HS-27A (cell line): ENCODE measurements around the gene MAPKBP1.
"Not testable (repeated sequence)": the region's sequence is repeated elsewhere in the genome, so short reads cannot be mapped to it uniquely, and the experiment has no call there.

ENCODE experiments used
- DNase-seq: peaks from one replicate; pipeline ENCODE4 v3.0.0-alpha.2; 2012; ENCODE audit warnings: low read depth, missing footprints

The MAPKBP1 gene

DNA sequence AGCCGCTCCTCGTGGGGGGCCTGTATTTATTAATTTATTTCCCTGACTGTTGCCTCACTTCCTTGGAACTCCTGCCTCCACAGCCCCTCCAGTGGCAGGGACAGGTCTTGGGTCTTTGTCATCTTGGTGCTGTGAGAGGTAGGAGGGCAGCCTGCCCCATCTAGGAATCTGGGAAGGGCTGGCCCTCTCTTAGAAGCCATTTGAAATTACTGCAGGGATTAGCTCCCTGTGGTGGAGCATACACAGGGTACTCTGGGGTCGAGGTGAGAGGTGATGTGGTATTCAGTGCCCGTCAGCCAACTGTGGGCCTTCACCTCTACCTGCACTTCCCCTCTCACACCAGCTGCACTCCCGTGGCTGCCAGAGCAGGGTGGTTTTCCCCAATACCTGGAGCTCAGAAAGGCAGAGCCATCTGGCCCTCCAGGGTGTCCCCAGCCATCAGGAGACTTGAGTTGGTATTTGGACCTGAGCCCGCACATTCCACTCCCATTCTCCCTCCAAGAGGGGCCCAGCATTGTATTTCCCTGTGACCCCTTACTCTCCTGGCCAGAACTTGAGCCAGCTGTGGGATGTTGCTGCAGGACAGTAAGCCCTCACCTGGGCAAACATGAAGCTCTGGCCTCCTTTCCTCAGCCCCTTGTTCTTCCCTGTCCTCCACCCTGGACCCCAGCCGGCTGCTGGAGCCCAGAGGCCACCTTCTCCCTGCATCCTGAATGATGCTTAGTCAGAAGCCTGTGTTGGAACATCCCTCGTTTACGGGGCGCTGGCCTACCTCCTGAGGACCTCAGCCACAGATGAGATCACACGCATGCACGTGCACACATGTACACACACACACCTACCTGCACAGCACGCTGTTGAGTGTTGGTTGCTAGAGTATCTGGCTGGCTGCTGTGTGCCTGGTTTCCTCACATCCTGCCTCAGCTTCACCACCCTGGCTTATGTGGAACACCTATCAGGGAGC, 51.6 kb downstream of the MAPKBP1 start:
- DNase-seq: no peak

DNA sequence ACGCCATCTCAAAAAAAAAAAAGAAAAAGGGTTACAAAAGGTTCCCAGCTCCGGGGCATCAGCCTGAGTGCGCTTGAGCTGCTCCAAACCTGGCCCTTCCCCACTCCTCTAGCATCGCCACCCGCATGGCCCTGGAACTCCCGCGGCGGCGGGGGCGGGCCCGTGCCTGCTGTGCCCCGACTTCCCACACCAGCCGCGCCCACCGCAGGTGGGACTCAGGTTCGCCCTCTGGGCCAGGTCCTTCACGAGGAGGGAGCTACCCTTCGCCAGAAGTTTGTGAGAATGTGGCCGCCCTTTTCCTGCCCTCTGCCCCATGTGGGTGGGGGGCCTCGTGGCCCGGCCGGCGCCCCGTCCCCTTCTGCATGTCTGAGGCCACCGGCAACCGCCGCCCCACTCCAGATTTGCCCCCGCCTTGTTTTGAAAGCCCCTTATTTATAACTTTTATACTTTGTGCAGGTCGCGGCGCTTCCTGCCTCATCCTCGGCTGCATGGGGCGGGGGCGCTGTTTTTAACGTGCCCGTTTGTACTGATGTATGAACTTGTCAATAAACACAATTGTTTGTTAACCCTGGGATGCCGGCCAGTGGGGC, 53.1 kb downstream of the MAPKBP1 start:
- no peak for DNase-seq

DNA sequence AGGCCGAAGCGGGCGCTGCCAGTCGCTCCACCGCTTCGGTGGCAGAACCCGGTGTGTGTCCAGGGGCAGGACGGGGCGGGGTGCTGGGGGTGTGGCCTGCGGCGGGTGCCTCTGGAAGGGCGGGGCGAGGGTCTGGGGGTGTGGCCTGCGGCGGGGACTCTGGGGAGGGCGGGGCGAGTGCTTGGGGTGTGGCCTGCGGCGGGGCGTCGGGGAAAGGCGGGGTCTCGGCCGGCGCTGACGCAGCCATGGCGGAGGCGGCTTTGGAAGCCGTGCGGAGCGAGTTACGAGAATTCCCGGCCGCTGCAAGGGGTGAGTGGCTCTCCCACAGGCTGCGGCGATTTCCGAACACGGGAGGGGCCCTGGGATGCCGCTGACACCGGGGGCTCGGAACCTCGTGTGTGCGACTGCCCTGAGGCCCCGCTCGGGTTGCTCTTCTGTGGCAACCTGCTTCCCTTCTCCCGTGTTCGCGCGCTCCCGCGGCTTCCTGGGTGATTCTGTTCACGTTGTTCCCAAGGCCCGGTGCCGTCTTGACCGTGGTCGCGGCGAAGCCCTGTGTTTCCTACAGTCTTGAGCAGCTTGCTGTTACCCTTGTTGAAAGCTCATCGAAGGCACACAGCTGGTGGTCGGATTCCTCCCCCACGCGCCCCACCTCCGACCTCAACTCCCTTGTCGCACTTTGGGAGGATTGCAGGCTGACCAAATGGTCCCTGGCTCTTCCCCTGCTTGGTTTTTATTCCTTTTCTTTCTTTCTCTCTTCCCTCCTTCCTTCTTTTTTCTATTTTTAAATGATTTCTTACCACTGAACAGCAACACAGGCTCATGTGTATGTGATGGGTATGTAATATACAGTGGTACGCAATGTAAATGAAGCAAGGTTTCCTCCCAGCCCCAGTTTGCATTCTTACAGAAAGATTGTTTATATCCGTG, 53.9 kb downstream of the MAPKBP1 start, which contains the start of gene JMJD7:
Gene JMJD7 (plus strand): TSS at position 213 of the 927 bp plus-strand sequence. CDS start 33 bp downstream, at position 246.
- peak; percentile 51 for DNase-seq

DNA sequence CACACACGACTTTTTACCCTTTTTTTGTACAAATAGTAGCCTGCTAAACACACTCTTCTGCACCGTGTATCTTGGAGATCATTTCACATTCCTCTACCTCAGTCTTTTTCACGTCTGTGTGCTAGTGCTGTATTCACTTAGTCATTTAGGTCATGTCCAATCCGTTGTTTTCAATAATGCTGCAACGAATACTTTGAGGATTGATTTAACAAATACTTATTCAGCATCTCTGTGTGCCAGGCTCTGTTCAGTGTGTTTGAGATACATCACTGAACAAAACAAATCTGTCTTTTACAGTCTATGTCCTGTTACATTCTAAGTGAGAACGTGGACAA, 54.5 kb downstream of the MAPKBP1 start:
- DNase-seq: no peak

DNA sequence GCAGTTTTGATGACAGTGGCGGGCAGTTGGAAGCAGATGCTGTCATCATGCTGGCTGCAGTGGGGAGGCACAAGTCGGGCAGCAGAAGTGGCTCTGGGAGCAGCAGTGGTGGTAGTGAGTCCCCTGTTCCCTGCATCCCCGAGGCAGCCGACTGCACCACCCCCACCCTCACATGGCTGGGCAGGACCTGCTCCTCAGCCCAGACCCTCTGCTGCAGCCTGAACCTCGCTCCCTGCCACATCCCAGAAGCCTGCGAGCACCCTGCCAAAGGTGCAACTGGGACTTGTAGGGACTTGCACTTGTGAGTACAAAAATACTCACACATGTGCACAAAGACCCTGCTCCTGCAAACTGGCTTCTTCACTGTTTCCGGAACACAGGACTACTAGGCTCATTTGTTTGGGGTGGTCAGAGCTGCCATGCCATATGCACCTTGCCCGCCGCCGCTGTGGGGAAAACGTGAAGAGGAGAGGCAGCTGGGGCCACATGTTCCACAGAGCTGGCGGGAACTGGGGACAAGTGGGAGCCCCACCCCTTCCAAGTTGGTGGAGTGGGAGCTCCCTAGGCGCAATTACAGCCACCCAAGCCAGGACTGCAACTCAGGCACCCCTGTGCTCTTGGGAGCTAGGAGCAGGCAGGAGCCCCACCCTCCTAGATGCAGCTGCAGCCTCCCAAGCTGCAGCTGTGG, 55.8 kb downstream of the MAPKBP1 start:
- DNase-seq: no peak

DNA sequence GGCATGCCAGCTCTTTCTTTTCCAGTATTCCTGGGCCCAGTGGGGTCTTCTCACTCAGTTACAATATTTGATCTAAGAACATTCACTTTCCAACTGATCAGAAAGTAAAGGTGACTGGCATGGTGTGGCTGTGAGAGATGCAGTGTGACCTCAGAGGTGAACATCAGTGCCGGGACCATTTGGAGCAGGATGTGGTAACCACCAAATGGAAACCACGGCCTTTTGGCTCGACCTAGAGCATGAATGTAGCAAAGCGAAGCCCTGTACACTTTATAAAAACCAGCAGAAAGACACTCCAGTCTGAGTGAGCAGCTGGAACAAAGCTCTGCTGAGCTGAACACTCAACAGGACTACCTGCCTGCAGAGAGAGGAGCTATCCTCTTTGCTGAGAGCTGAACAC, 57.0 kb downstream of the MAPKBP1 start:
- not testable (repeated sequence) for DNase-seq

DNA sequence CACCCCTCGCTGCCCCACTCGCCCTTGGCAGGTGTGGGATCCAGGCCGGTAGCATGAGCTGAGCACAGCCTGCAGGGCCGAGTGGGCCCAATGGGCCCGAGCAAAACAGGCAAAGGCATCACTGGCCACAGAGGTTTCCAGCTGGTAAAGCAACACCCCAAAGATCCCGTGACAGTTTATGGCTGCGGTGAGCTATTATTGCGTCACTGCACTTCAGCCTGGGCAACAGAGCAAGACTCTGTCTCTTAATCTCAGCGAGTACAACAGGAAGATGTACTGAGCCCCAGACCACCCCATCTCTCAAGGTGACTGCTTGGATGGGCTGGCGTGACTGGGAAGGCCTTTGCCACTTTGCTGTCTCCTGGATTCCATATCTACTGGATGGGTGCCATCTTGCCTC, 57.9 kb downstream of the MAPKBP1 start:
- no peak for DNase-seq

DNA sequence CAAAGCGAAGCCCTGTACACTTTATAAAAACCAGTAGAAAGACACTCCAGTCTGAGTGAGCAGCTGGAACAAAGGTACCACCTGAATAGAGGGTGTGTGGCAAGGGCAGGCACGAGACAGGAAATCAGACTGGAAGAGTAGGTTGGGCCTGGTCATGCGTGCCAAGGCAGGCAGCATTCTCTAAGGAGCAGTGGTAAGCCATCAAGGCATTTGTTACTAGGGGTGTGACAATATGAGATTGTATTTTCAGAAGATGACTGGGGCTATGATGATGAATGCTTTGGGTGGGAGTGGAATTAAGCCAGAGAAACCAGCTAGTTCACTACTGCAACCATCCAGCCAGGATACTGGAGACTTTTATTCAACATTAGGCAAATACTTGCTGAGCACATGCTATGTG, 58.6 kb downstream of the MAPKBP1 start:
- no peak for DNase-seq

DNA sequence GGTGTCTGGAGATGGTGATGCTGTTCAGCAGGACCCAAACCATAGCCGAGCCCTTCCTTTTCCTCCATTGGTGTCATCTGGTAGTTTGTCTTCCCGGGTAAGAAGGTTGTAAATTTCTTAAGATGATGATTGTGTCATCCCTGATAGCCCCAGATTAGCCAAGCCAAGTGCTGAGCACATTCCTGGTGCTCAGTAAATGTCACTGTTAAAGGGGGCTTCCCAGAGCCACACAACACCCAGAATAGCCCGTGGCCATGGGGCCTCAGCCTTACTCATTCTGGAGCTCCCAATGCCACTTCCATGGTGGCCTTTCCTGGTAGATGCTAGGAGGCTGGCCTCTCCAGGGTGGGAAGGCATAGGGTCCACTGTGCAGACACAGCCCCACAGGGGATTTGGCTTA, 59.8 kb downstream of the MAPKBP1 start:
- no peak for DNase-seq

DNA sequence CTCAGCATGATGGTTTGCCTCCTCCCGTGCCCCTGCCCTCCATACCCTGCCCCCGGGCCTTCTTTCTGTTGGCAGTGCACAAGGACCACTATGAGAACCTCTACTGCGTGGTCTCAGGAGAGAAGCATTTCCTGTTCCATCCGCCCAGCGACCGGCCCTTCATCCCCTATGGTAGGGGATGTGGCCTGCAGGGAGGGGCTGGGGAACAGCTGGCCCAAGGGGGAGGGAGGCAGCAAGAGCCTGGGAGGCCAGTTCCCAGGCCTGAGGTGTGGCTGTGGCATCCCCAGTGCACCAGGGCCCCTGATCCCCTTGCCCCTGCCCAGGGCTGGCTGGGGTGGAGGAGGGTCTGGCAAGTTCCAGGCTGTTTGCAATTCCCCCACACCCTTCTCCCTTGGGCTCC, 61.8 kb downstream of the MAPKBP1 start:
- DNase-seq: no peak

DNA sequence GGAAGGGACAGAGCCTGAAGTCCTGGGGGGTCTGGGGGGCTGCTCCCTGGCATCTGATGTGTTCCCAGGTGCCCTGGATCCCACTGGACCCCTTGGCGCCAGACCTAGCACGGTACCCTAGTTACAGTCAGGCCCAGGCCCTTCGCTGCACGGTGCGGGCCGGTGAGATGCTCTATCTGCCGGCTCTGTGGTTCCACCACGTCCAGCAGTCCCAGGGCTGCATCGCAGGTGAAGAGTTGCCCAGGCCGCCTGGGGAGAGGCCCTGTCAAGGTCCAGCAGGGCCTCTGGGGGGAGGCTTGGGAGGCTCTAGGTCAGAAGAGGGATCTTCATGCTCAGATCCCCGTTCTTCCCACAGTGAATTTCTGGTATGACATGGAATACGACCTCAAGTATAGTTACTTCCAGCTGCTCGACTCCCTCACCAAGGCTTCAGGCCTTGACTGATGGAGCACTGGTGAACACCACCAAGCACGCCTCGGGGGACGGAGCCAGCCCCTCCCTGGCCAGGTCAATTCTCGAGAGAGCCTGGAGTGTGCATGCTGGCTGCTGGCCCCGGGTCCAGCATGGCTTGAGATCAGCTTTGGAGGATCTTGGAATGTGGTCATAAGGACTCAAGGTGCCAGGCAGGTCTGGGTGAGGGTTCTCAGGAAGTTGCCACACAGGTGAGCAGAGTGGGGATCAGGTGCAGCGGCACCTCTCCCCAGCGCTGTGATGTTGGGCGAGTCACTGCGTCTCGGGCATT, 62.6 kb downstream of the MAPKBP1 start:
- no peak for DNase-seq

DNA sequence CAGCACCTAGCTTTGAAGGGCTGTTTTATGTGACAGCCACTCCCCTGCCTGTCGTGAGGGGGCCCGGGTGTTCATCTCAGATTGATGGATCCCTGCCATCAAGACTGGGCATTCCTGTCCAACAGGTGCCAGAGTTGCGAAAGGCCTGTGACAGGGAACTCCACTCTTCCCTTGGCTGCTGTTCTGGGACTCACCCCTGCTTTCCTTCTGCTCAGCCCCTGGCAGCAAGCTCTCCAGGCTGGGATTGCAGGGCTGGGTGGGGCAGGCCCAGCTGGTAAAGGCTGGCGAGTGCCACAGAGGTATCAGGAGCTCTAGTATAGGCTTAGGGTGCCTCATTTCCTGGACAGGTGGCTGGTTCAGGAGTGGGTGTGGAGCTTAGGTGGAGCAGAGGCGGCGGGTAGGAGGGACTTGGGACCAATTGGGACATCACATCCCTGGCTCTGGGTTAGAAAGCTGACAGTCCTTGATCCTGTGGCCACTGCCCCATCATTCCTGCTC, 64.2 kb downstream of the MAPKBP1 start, which contains the start of gene PLA2G4B:
Gene PLA2G4B (plus strand): TSS at position 448 of the 498 bp plus-strand sequence. CDS start 67 bp downstream, outside the sequence.
- DNase-seq: no peak

DNA sequence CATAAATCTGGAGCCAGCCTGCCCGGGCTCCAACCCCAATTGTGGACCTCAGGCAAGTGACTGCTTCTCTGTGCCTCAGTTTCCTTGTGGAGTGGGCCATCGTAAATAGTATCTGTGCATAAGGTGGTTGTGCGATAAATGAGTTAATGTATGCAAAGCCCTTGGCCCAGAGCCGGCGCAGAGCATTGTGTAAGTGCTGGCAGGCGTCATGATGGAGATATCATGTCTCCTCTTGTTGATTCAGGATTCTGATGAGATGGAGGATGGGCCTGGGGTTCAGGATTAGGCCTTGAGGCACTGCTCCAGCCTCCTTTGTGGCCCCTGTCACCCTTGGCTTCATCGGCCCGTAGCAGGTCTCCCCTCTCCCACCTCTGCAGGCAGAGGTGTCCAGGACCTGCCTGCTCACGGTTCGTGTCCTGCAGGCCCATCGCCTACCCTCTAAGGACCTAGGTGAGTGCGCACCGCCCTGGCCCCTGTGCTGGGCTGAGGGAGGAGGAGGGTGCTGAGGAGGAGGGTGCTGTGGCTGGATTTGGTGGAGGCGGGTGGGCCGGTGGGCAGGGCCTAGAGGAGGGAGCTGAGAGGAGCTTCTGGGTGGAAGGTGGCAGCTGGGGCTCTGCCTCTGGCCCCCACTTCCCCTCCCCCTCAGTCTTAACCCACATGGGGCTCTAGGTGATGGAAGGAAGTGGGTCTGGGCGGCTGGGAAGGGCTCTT, 65.7 kb downstream of the MAPKBP1 start:
- no peak for DNase-seq

DNA sequence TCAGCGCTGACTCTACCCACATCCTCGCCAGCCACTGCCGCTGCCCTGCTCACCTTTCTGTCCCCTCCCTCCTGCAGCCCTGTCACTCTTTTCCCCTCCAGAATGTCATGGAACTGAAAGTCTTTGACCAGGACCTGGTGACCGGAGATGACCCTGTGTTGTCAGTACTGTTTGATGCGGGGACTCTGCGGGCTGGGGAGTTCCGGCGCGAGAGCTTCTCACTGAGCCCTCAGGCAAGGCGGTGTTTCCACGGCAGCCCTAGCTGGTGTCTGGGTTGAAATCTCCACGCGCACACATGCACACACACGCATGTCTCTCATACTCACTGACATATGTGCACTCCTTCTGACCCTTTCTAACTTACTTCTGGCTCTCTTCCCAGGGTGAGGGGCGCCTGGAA, 66.4 kb downstream of the MAPKBP1 start:
- no peak for DNase-seq

DNA sequence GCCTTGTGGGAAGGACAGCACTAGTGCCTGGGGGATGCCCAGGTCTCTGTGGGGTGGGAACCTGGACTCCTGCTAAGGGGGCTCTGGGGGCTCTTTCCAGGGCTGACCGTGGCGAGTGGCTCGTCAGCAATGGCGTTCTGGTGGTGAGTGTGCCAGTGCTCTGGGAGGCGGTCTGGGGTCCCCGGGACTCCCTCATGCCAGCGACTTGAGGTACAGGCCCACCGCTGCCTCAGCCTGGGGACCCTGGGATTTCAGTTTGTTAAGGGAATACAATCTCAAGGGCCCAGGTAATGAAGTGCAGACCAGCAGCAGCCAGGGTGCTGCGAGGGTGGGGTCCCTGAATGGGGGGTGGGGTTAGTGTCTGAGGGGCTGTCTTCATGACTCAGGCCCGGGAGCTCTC, 66.8 kb downstream of the MAPKBP1 start:
- no peak for DNase-seq

DNA sequence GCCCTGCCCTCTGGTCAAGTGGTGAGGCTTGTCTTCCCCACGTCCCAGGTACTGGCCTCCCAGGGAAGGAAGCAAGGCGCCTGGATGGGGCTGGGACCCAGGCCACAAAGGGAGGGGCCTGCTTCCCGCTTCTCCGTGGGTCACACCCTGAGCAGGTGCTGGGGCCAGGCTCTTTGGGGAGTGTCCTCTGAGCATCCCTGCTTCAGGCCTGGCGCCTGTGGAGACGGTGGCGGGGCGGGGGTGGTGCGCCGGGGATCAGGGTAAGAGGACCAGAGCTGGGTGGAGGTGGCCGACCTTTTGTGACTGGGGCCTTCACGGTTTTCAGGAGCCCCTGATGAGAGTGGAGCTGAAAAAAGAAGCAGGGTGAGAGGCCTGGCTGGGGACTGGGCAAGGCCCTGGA, 67.9 kb downstream of the MAPKBP1 start:
- no peak for DNase-seq

DNA sequence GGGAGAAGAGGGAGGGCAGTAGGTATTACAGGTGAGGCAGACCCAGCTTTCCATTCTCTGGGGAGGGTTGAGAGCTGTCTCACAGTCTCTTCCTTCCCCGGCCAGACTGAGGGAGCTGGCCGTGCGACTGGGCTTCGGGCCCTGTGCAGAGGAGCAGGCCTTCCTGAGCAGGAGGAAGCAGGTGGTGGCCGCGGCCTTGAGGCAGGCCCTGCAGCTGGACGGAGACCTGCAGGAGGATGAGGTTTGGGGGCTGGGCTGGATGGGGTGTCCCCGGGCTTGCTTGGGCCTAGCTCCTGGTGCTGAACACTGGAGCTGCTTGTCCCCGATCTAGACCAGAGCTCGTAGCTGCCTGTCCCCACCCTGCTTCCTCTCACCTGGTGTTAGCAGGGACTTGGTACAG, 69.3 kb downstream of the MAPKBP1 start:
- DNase-seq: no peak

DNA sequence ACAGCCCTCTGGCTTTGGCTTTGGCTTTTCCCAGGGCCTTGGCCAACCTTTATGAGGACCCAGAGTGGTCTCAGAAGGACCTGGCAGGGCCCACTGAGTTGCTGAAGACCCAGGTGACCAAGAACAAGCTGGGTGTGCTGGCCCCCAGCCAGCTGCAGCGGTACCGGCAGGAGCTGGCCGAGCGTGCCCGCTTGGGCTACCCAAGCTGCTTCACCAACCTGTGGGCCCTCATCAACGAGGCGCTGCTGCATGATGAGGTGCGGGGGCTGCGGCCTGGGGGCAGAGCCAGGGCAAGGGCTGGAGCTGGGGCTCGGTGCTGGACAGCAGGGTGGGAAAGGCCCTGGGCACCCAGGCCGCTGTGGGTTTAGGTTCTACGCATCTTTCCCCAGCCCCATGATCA, 70.5 kb downstream of the MAPKBP1 start:
- DNase-seq: no peak

DNA sequence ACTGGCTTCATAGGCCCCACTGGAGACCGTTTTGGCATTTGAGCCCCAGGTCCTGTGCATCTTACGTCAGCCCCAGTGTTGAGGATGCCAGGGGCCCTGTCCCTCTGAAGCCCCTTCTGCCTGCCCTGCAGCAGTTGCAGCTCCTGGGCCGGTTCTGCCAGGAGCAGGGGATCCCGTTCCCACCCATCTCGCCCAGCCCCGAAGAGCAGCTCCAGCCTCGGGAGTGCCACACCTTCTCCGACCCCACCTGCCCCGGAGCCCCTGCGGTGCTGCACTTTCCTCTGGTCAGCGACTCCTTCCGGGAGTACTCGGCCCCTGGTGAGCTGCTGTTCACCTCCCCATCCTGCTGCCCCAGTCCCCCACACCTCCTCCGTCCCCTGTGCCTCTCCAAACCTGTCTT, 72.9 kb downstream of the MAPKBP1 start:
- no peak for DNase-seq

DNA sequence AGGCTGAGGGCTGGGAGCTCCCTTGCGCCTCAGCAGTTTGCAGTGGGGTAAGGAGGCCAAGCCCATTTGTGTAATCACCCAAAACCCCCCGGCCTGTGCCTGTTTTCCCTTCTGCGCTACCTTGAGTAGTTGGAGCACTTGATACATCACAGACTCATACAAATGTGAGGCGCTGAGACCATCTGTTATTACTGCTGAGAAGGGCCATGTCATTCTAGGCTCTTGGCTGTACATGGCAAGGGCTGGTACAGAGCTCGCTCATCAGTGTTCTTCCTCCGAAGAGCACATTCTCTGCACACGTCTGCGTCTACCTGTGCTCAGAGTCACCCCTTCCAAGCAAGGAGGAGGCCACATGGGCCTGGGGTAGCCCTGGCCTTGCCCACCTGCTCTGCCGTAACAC, 73.7 kb downstream of the MAPKBP1 start:
- DNase-seq: no peak
